Measurements from ENCODE around the gene NFRKB. TPM values are rescaled to one million over a fixed set of nuclear protein-coding genes. Genes with fewer than 3 reads are reported as not detected.
"Not testable (repeated sequence)": the region's sequence is repeated elsewhere in the genome, so short reads cannot be mapped to it uniquely, and the experiment has no call there.

NFRKB gene
- total and polyA plus RNA-seq, 2 experiments from 2014 or later = 9.1 to 17.6 TPM

- no peak overlapping the region for H3K4me2 ChIP-seq (ENCODE audit: unreplicated experiment)
- no peak overlapping the region for H3K4me3 ChIP-seq
- H4K20me1 ChIP-seq (ENCODE audit: insufficient read depth) = no peaks in the 10 kb centered on the region
- in situ Hi-C loops (cut with MboI) = no loop called here
- no peak overlapping the region for H3K27ac ChIP-seq
- H3K79me2 ChIP-seq (ENCODE audit: insufficient read depth) = no peaks in the 10 kb centered on the region
- no peaks in the 10 kb centered on the region for H3K9me3 ChIP-seq (ENCODE audit: low read depth)
- WGBS, 2 experiments (ENCODE audit: low coverage in 1 of 2, low lambda C conversion rate in 2 of 2, missing lambda C conversion rate in 2 of 2) = 83% methylated on average over 9 of the region's 9 CpGs
- H3K36me3 ChIP-seq (ENCODE audit: low read depth) = peaks cover 30% of the 10 kb centered on the region
- no peaks in the 10 kb centered on the region for H3K9me2 ChIP-seq (ENCODE audit: insufficient read depth)
- peak; percentile 56 for DNase-seq
- no peak overlapping the region for H2AFZ ChIP-seq
- no peaks in the 10 kb centered on the region for H3F3A ChIP-seq (ENCODE audit: insufficient read depth)
- no peak overlapping the region for H3K9ac ChIP-seq
- H3K27me3 ChIP-seq (replicated peaks; ENCODE audit: insufficient read depth) = no peaks in the 10 kb centered on the region
- no peaks in the 10 kb centered on the region for H3K4me1 ChIP-seq (ENCODE audit: insufficient read depth)
- TF ChIP-seq EZH2phosphoT487 (IDR thresholded peaks at IDR 0.05; ENCODE audit: insufficient read depth, low read depth) (no peak), EZH2 (IDR thresholded peaks at IDR 0.05; ENCODE audit: insufficient read depth, poor library complexity, severe bottlenecking) (no peak)
These were observed 13.7 kb downstream of the NFRKB start for GRCh38 chr11:129881570-129882170.

- Histone ChIP-seq H3K4me2 (ENCODE audit: unreplicated experiment) (no peak overlapping the region), H3K27ac (no peak overlapping the region), H3K4me3 (no peak overlapping the region), H4K20me1 (ENCODE audit: insufficient read depth) (no peaks in the 10 kb centered on the region), H3K79me2 (ENCODE audit: insufficient read depth) (no peaks in the 10 kb centered on the region), H3F3A (ENCODE audit: insufficient read depth) (no peaks in the 10 kb centered on the region), H3K36me3 (ENCODE audit: low read depth) (peaks cover 24% of the 10 kb centered on the region), H3K27me3 (replicated peaks; ENCODE audit: insufficient read depth) (no peaks in the 10 kb centered on the region), H2AFZ (no peak overlapping the region), H3K4me1 (ENCODE audit: insufficient read depth) (no peaks in the 10 kb centered on the region), H3K9me2 (ENCODE audit: insufficient read depth) (no peaks in the 10 kb centered on the region), H3K9me3 (ENCODE audit: low read depth) (no peaks in the 10 kb centered on the region), H3K9ac (no peak overlapping the region)
- no peak for DNase-seq
- TF ChIP-seq EZH2 (IDR thresholded peaks at IDR 0.05; ENCODE audit: insufficient read depth, poor library complexity, severe bottlenecking) (no peak), EZH2phosphoT487 (IDR thresholded peaks at IDR 0.05; ENCODE audit: insufficient read depth, low read depth) (no peak)
- in situ Hi-C loops (cut with MboI) = no loop called here
- 90 to 92% methylated on average over 3 of the region's 3 CpGs for WGBS, 2 experiments (ENCODE audit: low coverage in 1 of 2, low lambda C conversion rate in 2 of 2, missing lambda C conversion rate in 2 of 2)
These were observed 15.1 kb downstream of the NFRKB start for GRCh38 chr11:129880311-129880710.

GRCh38 chr11:129871914-129872313 is 23.5 kb downstream of the NFRKB start:
- Histone ChIP-seq H3K9me2 (ENCODE audit: insufficient read depth) (no peaks in the 10 kb centered on the region), H3K36me3 (ENCODE audit: low read depth) (peaks cover 58% of the 10 kb centered on the region; the same call in 1 of the 2 replicates), H4K20me1 (ENCODE audit: insufficient read depth) (no peaks in the 10 kb centered on the region), H3K79me2 (ENCODE audit: insufficient read depth) (no peaks in the 10 kb centered on the region), H3K4me2 (ENCODE audit: unreplicated experiment) (no peak overlapping the region), H3F3A (ENCODE audit: insufficient read depth) (no peaks in the 10 kb centered on the region), H2AFZ (no peak overlapping the region), H3K9ac (no peak overlapping the region), H3K9me3 (ENCODE audit: low read depth) (no peaks in the 10 kb centered on the region), H3K4me3 (no peak overlapping the region), H3K4me1 (ENCODE audit: insufficient read depth) (no peaks in the 10 kb centered on the region), H3K27me3 (replicated peaks; ENCODE audit: insufficient read depth) (no peaks in the 10 kb centered on the region), H3K27ac (no peak overlapping the region)
- WGBS, 2 experiments (ENCODE audit: low coverage in 1 of 2, low lambda C conversion rate in 2 of 2, missing lambda C conversion rate in 2 of 2) = 74 to 80% methylated on average over 7 of the region's 7 CpGs
- in situ Hi-C loops (cut with MboI) = no loop called here
- no peak for DNase-seq
- TF ChIP-seq EZH2 (IDR thresholded peaks at IDR 0.05; ENCODE audit: insufficient read depth, poor library complexity, severe bottlenecking) = no peak
- TF ChIP-seq EZH2phosphoT487 (IDR thresholded peaks at IDR 0.05; ENCODE audit: insufficient read depth, low read depth) = no peak

GRCh38 chr11:129868626-129869025 is 26.8 kb downstream of the NFRKB start:
- H3K27ac ChIP-seq; H3K4me2 ChIP-seq (ENCODE audit: unreplicated experiment); H4K20me1 ChIP-seq (ENCODE audit: insufficient read depth); H3K9me3 ChIP-seq (ENCODE audit: low read depth); H3K4me3 ChIP-seq; H2AFZ ChIP-seq; H3K27me3 ChIP-seq (replicated peaks; ENCODE audit: insufficient read depth); in situ Hi-C loops (cut with MboI); H3K9ac ChIP-seq; H3K79me2 ChIP-seq (ENCODE audit: insufficient read depth); DNase-seq; H3K9me2 ChIP-seq (ENCODE audit: insufficient read depth); H3F3A ChIP-seq (ENCODE audit: insufficient read depth); H3K4me1 ChIP-seq (ENCODE audit: insufficient read depth): not testable (repeated sequence)
- 88 to 89% methylated on average over 16 of the region's 16 CpGs for WGBS, 2 experiments (ENCODE audit: low coverage in 1 of 2, low lambda C conversion rate in 2 of 2, missing lambda C conversion rate in 2 of 2)
- H3K36me3 ChIP-seq (ENCODE audit: low read depth) = peaks cover 56% of the 10 kb centered on the region; the same call in 1 of the 2 replicates

GRCh38 chr11:129866311-129866710 is 29.1 kb downstream of the NFRKB start:
- Histone ChIP-seq H3K9me3 (ENCODE audit: low read depth) (no peaks in the 10 kb centered on the region), H3F3A (ENCODE audit: insufficient read depth) (no peaks in the 10 kb centered on the region), H3K27me3 (replicated peaks; ENCODE audit: insufficient read depth) (no peaks in the 10 kb centered on the region), H3K4me2 (ENCODE audit: unreplicated experiment) (no peak overlapping the region), H2AFZ (no peak overlapping the region), H3K4me3 (no peak overlapping the region), H3K9ac (no peak overlapping the region), H3K27ac (no peak overlapping the region), H4K20me1 (ENCODE audit: insufficient read depth) (no peaks in the 10 kb centered on the region), H3K4me1 (ENCODE audit: insufficient read depth) (peaks cover 9% of the 10 kb centered on the region; the same call in 1 of the 2 replicates), H3K9me2 (ENCODE audit: insufficient read depth) (no peaks in the 10 kb centered on the region), H3K79me2 (ENCODE audit: insufficient read depth) (no peaks in the 10 kb centered on the region), H3K36me3 (ENCODE audit: low read depth) (peaks cover 38% of the 10 kb centered on the region; the same call in 1 of the 2 replicates)
- DNase-seq = no peak
- WGBS, 2 experiments (ENCODE audit: low coverage in 1 of 2, low lambda C conversion rate in 2 of 2, missing lambda C conversion rate in 2 of 2) = 97 to 99% methylated on average over 3 of the region's 3 CpGs
- in situ Hi-C loops (cut with MboI) = no loop called here
- TF ChIP-seq EZH2 (IDR thresholded peaks at IDR 0.05; ENCODE audit: insufficient read depth, poor library complexity, severe bottlenecking) = no peak
- no peak for TF ChIP-seq EZH2phosphoT487 (IDR thresholded peaks at IDR 0.05; ENCODE audit: insufficient read depth, low read depth)

Measured in GM23248 (cell line).